Astrocyte of the spinal cord (primary cell): Measurements from ENCODE around the gene MYO7B.

ENCODE experiments used
- DNase-seq: peaks from one replicate; pipeline ENCODE4 v3.0.0; 2011; ENCODE audit warnings: low read depth, low spot score
- H3K4me3 ChIP-seq: 2 replicates; pipeline ENCODE4 v1.5.1; 2011; ENCODE audit warnings: low read depth, mild to moderate bottlenecking, low read length, moderate library complexity
- CTCF ChIP-seq: IDR thresholded peaks from 2 replicates; pipeline ENCODE4 v1.5.1; 2012; ENCODE audit warnings: low read depth, mild to moderate bottlenecking, low read length, inconsistent platforms
- in situ Hi-C: cut with HindIII; loops from 2 replicates; pipeline ENCODE4 v1.10.0; 2017; ENCODE audit warnings: low sequenced_read_pairs

The MYO7B gene

GRCh38 chr2:127605691-127606263, 70.3 kb downstream of the MYO7B start:
- TF ChIP-seq CTCF, result no peak
- DNase-seq, result no peak
- in situ Hi-C loops, result no loop called here
- no peak overlapping the region for H3K4me3 ChIP-seq

GRCh38 chr2:127606625-127607398, 71.3 kb downstream of the MYO7B start:
- no peak for TF ChIP-seq CTCF
- H3K4me3 ChIP-seq, result no peak overlapping the region
- in situ Hi-C loops, result no loop called here
- no peak for DNase-seq

GRCh38 chr2:127607399-127607908, 72.0 kb downstream of the MYO7B start:
- DNase-seq, result no peak
- no peak for TF ChIP-seq CTCF
- in situ Hi-C loops, result no loop called here

GRCh38 chr2:127608061-127609030, 72.9 kb downstream of the MYO7B start:
- H3K4me3 ChIP-seq, result no peak overlapping the region
- TF ChIP-seq CTCF, result no peak
- in situ Hi-C loops, result no loop called here
- no peak for DNase-seq

More at GRCh38 chr2:127607399-127607908, 72.0 kb downstream of the MYO7B start:
- no peak overlapping the region for H3K4me3 ChIP-seq

GRCh38 chr2:127609031-127609751, 73.7 kb downstream of the MYO7B start:
- no peak overlapping the region for H3K4me3 ChIP-seq
- TF ChIP-seq CTCF, result no peak
- DNase-seq, result no peak
- in situ Hi-C loops, result no loop called here

- DNase-seq, result no peak
- no peak for TF ChIP-seq CTCF
- in situ Hi-C loops, result no loop called here
- H3K4me3 ChIP-seq, result no peak overlapping the region
Observed at GRCh38 chr2:127609818-127610217, 74.3 kb downstream of the MYO7B start.
